Fibroblast of peridontal ligament (primary cell): ENCODE results near the gene CDK15.

Source experiments
- DNase-seq: peaks from one replicate; pipeline ENCODE4 v3.0.0-alpha.2; 2010; ENCODE audit errors: extremely low read depth

Gene CDK15

DNA sequence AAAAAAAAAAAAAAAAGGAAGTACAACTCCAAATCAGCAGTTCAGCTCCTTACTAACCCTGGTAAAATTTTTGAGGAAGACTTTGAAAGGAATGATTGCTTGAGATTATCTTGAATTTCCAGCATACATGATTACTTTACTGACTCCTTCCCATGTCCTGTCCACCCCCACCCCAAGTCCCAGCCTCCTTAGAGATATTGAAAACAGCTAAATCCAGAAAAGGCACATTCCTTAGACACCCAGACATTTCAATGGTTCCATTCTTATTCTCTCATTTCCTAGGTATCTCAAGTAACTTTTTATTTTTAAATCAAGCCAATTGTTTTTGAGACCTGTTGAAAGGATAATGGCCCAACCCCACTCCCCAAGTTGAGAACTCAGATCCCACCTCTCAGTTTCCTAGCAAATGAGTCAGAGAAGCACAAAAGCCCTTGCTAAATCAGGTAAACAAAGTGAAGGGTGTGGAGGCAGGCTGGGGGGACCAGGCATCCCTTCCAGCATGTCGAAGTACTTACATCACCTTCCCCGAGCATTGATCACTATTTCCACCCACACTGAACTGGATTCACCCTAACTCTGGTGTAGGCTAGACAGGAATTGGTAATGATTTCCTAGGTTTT, 131.9 kb downstream of the CDK15 start:
- DNase-seq: peak; percentile 5

DNA sequence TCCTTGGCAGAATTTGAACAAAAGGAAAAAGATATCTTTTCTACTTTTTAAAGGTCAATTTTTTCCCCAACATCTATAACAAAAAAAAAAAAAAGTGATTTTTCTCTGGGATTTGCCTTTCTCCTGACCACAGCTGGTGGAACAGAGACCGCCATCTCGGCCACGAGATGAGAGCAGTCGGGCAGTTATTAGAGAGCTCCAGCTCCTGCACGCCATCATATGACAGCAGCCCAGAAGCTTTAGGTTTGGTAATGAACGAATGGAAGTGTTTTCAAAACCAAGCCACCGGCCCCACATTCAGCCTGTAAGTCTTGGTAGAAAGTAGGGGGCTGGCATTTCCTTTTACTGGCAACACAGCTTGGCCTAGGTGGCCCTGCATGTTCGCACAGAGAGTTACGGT, 132.4 kb downstream of the CDK15 start:
- DNase-seq: no peak

DNA sequence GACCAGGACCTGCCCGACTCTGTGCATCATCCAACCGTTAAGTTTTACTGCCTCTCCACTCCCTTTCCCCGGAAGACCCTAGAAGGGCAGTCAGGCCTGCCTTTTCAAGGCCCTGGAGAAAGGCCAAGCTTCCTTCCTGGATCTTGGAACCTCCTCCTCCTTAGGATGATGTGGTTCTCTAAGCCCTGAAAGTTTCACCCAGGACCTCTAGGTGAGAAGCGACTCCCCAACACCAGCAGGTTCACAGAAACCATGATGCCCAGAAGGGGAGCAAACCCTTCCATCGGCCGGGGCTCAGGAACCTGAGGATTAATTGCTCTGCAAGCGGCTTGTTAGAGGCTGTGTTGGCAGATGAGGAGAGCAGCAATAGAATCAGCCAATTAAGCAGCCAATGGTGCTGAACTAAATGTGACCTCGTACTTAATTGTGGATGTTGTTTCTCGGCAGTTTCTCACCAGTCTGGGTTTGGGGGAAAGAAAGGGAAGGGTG, 133.2 kb downstream of the CDK15 start:
- no peak for DNase-seq

DNA sequence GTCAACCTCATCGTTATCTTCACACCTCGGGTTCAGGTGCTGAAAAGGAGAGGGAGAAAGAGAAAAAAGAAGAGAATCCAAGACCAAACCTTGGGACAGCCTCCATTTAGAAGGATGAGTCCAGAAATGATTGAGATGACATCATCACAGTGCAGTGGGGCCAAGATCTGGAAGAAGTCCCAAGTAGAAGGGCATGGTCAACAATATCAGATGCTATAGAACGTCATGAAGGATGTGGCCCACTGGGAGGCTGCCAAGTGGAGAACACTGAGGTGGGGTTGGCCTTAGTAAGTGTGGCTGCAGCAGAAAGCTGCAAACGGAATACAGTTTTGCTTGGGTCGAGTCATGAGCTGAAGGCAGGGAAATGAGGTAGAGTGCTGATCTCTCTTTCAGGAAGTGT, 136.2 kb downstream of the CDK15 start:
- peak; percentile 22 for DNase-seq
